IMR-90 (cell line): ENCODE data around the gene STK25. TPM values are rescaled to one million over a fixed set of nuclear protein-coding genes. Genes with fewer than 3 reads are reported as not detected.
"Not testable (repeated sequence)": the region's sequence is repeated elsewhere in the genome, so short reads cannot be mapped to it uniquely, and the experiment has no call there.

Experiments
- ATAC-seq: fragments of 200-7000 bp; cut with Tn5 transposase; 2 replicates; pipeline ENCODE4 v1.9.1; 2020; ENCODE audit warnings: low read depth, mild to moderate bottlenecking, moderate library complexity
- BruUV-seq: library from RNA; stranded (reverse); fragments of 400-500 nt; replicated peaks from 2 replicates; lab custom pipeline; 2021; lab: Mats Ljungman, UMichigan
- CTCF ChIA-PET: fragments of 300-600 bp; formaldehyde crosslinking; extraction: SDS; loops from one replicate; lab custom pipeline; 2021; ENCODE audit warnings: antibody characterized with exemption; lab: Yijun Ruan, JAX
- POLR2A ChIA-PET: fragments of 300-600 bp; sonication (Branson Sonifier 250); formaldehyde crosslinking; loops from one replicate; lab custom pipeline; 2022; ENCODE audit warnings: antibody characterized with exemption; ENCODE audit not compliant: unreplicated experiment; lab: Charles Lee
- DNase-seq: peaks from one replicate; pipeline ENCODE4 v3.0.0; 2013
- H2AFZ ChIP-seq: replicated peaks from 2 replicates; pipeline ENCODE3; 2013; ENCODE audit warnings: low read length, mild to moderate bottlenecking; ENCODE audit not compliant: poor library complexity
- H2AK5ac ChIP-seq: 2 replicates; pipeline ENCODE4 v1.6.1; 2013; ENCODE audit warnings: low read depth, low read length, inconsistent platforms
- H2AK9ac ChIP-seq: replicated peaks from 2 replicates; pipeline ENCODE3; 2013; ENCODE audit warnings: mild to moderate bottlenecking, low read depth, low read length, moderate library complexity; ENCODE audit not compliant: poor library complexity
- H2BK120ac ChIP-seq: 2 replicates; pipeline ENCODE4 v1.6.1; 2013; ENCODE audit warnings: low read depth, low read length, inconsistent platforms
- H2BK15ac ChIP-seq: 3 replicates; pipeline ENCODE4 v1.6.1; 2013; ENCODE audit warnings: low read depth, low read length, inconsistent platforms
- H2BK20ac ChIP-seq: 2 replicates; pipeline ENCODE4 v1.6.1; 2013; ENCODE audit warnings: low read depth, mild to moderate bottlenecking, inconsistent platforms, low read length, moderate library complexity
- H2BK5ac ChIP-seq: 2 replicates; pipeline ENCODE4 v1.6.1; 2013; ENCODE audit warnings: mild to moderate bottlenecking, low read depth, low read length, inconsistent platforms; ENCODE audit not compliant: poor library complexity, severe bottlenecking
- H3K14ac ChIP-seq: replicated peaks from 2 replicates; pipeline ENCODE4 v1.6.1; 2013; ENCODE audit warnings: low read depth, low read length, inconsistent platforms
- H3K18ac ChIP-seq: 2 replicates; pipeline ENCODE4 v1.6.1; 2013; ENCODE audit warnings: low read depth, low read length, control low read depth
- H3K23ac ChIP-seq: 2 replicates; pipeline ENCODE4 v1.6.1; 2013; ENCODE audit warnings: low read depth, low read length, inconsistent platforms
- H3K27ac ChIP-seq: 2 replicates; pipeline ENCODE4 v1.5.1; 2013; ENCODE audit warnings: mild to moderate bottlenecking, control low read depth, low read length; ENCODE audit not compliant: insufficient read depth
- H3K27me3 ChIP-seq: 2 replicates; pipeline ENCODE4 v1.6.1; 2013; ENCODE audit warnings: low read length; ENCODE audit not compliant: control insufficient read depth, insufficient read depth
- H3K36me3 ChIP-seq: 2 replicates; pipeline ENCODE4 v1.6.1; 2013; ENCODE audit warnings: low read length, mixed read lengths; ENCODE audit not compliant: control insufficient read depth, insufficient read depth
- H3K4ac ChIP-seq: 2 replicates; pipeline ENCODE4 v1.6.1; 2013; ENCODE audit warnings: low read depth, low read length, inconsistent platforms
- H3K4me1 ChIP-seq: 2 replicates; pipeline ENCODE4 v1.6.1; 2013; ENCODE audit warnings: low read length, mixed read lengths; ENCODE audit not compliant: control insufficient read depth, insufficient read depth
- H3K4me2 ChIP-seq: 2 replicates; pipeline ENCODE4 v1.6.1; 2013; ENCODE audit warnings: low read depth, mild to moderate bottlenecking, control low read depth, low read length, moderate library complexity
- H3K4me3 ChIP-seq: 2 replicates; pipeline ENCODE4 v1.5.1; 2013; ENCODE audit warnings: low read depth, mild to moderate bottlenecking, control low read depth, low read length, moderate library complexity; ENCODE audit not compliant: insufficient read depth
- H3K56ac ChIP-seq: 2 replicates; pipeline ENCODE4 v1.6.1; 2013; ENCODE audit warnings: low read length, inconsistent platforms; ENCODE audit not compliant: insufficient read depth; ENCODE audit errors: extremely low read depth
- H3K79me1 ChIP-seq, 2 experiments: 2 replicates each; pipeline ENCODE4 v1.6.1; 2013; ENCODE audit warnings: low read length in 2 of 2, inconsistent platforms in 1 of 2, low read depth in 1 of 2
- H3K9ac ChIP-seq: 2 replicates; pipeline ENCODE4 v1.6.1; 2013; ENCODE audit warnings: low read depth, low read length, control low read depth
- H3K9me1 ChIP-seq: 2 replicates; pipeline ENCODE4 v1.6.1; 2013; ENCODE audit warnings: low read length, inconsistent platforms; ENCODE audit not compliant: insufficient read depth
- H3K9me3 ChIP-seq: 2 replicates; pipeline ENCODE4 v1.6.1; 2013; ENCODE audit warnings: low read length; ENCODE audit not compliant: control insufficient read depth, insufficient read depth
- H4K20me1 ChIP-seq: 2 replicates; pipeline ENCODE4 v1.6.1; 2013; ENCODE audit warnings: low read length, inconsistent platforms; ENCODE audit not compliant: insufficient read depth
- H4K5ac ChIP-seq: 2 replicates; pipeline ENCODE4 v1.6.1; 2013; ENCODE audit warnings: mild to moderate bottlenecking, low read depth, low read length, control low read depth
- H4K8ac ChIP-seq, 2 experiments: 2 replicates each; pipeline ENCODE4 v1.6.1; 2013; ENCODE audit warnings: low read depth in 2 of 2, low read length in 2 of 2, control low read depth in 1 of 2, inconsistent platforms in 1 of 2
- H4K91ac ChIP-seq: 2 replicates; pipeline ENCODE4 v1.6.1; 2013; ENCODE audit warnings: low read depth, low read length, inconsistent platforms; ENCODE audit not compliant: insufficient read depth
- CTCF ChIP-seq: conservative IDR thresholded peaks from 2 replicates; pipeline ENCODE4 v1.5.1; 2012; ENCODE audit warnings: mild to moderate bottlenecking, low read depth, low read length, improper control_type of control experiment
- WGBS, 2 experiments: methylation state at CpG; one replicate each; pipeline versions ENCODE4 v1.1.5 to v1.1.7; 2013; ENCODE audit warnings: missing lambda C conversion rate in 2 of 2; ENCODE audit not compliant: insufficient read length in 1 of 2; ENCODE audit errors: extremely low coverage in 2 of 2; 5-methylcytosine and 5-hydroxymethylcytosine counted together
- dilution Hi-C: fragments of 300-500 bp; cut with HindIII; formaldehyde crosslinking; loops from one replicate; pipeline ENCODE4 v1.14.3; 2018; ENCODE audit warnings: low sequenced_read_pairs; ENCODE audit not compliant: unreplicated experiment
- in situ Hi-C: fragments of 300-500 bp; cut with MboI; formaldehyde crosslinking; loops from 3 replicates; pipeline ENCODE4 v1.14.3; 2019; ENCODE audit warnings: low sequenced_read_pairs, inconsistent platforms, mixed read lengths
- intact Hi-C: fragments of 100-400 bp; cut with micrococcal nuclease; formaldehyde crosslinking; loops from 2 replicates; pipeline ENCODE4 v1.10.0; 2022
- polyA plus RNA-seq, 3 experiments: library from polyadenylated mRNA; depleted of rRNA; stranded (reverse); fragments of >200 nt; gene quantifications; 2 replicates each; pipeline ENCODE4 v1.2.3, GENCODE V29; 2012; ENCODE audit warnings: low replicate concordance in 1 of 3
- total RNA-seq: library from RNA; depleted of rRNA; stranded (reverse); fragments of >200 nt; gene quantifications from 2 replicates; pipeline ENCODE4 v1.2.3, GENCODE V29; 2012

The STK25 gene
- total and polyA plus RNA-seq, 2 of the 4 experiments (the other 2 are of a cell fraction): 258 to 392 TPM

- no peak for TF ChIP-seq CTCF
Observed at GRCh38 chr2:241506793-241507429, 1.5 kb downstream of the STK25 start (continued).

- H3K36me3 ChIP-seq, POLR2A ChIA-PET: not testable (repeated sequence)
- peaks cover 53% of the 10 kb centered on the region for H4K20me1 ChIP-seq
Observed at GRCh38 chr2:241506317-241506716, 2.1 kb downstream of the STK25 start.

More at GRCh38 chr2:241506317-241506716, 2.1 kb downstream of the STK25 start:
- H3K4ac ChIP-seq, H2BK120ac ChIP-seq, H3K4me2 ChIP-seq, H2AFZ ChIP-seq, DNase-seq, H2AK5ac ChIP-seq, ATAC-seq, H4K8ac ChIP-seq, in situ Hi-C loops, H3K4me3 ChIP-seq, H2BK5ac ChIP-seq, H3K56ac ChIP-seq, H4K5ac ChIP-seq, H2BK20ac ChIP-seq, H3K14ac ChIP-seq, H4K91ac ChIP-seq, H2AK9ac ChIP-seq, H3K27ac ChIP-seq, H3K18ac ChIP-seq, H2BK15ac ChIP-seq, dilution Hi-C loops, H3K27me3 ChIP-seq, H3K9ac ChIP-seq, H3K9me3 ChIP-seq, BruUV-seq: not testable (repeated sequence)
- 100% methylated on average over 3 of the region's 11 CpGs; no CpG with 5 or more reads in 1 of the 2 experiments for WGBS, 2 experiments
- 0 out of 2 replicates have a peak overlapping the region, but pooled peaks have one; percentile 20 for H3K23ac ChIP-seq
- intact Hi-C loops: loop anchor here (2.0 to 5.0 kb wide), 3 partner anchors 131 to 234 kb away; partner anchors contain the start of genes ATG4B and THAP4
- H3K4me1 ChIP-seq: peaks cover 17% of the 10 kb centered on the region
- H3K9me1 ChIP-seq: peaks cover 34% of the 10 kb centered on the region
- H3K79me1 ChIP-seq: peaks cover 20 to 68% of the 10 kb centered on the region in 2 experiments
- CTCF ChIA-PET: interaction anchor here (0.6 to 0.9 kb wide), 2 partner anchors 11 to 114 kb away, joined by 3 to 4 read pairs; no protein-coding TSS in a partner anchor
